Smooth muscle cell (in vitro differentiated cells): ENCODE data around the gene FAM50A. TPM values are rescaled to one million over a fixed set of nuclear protein-coding genes. Genes with fewer than 3 reads are reported as not detected.

Experiments
- DNase-seq: peaks from one replicate; lab custom pipeline; 2025; ENCODE audit not compliant: unreplicated experiment; lab: John Stamatoyannopoulos, UW
- H2AFZ ChIP-seq: fragments of 200-600 bp; sonication (generic); 2 replicates; pipeline ENCODE4 v1.6.0; 2016; ENCODE audit warnings: antibody characterized with exemption, low read depth, mild to moderate bottlenecking
- H3F3A ChIP-seq: fragments of 200-600 bp; sonication (generic); 2 replicates; pipeline ENCODE4 v1.6.0; 2017; ENCODE audit warnings: antibody characterized with exemption, low read depth
- H3K27ac ChIP-seq: fragments of 200-600 bp; sonication (generic); 2 replicates; pipeline ENCODE4 v1.5.1; 2016; ENCODE audit warnings: low read depth, mild to moderate bottlenecking
- H3K27me3 ChIP-seq: fragments of 200-600 bp; sonication (generic); 2 replicates; pipeline ENCODE4 v1.6.1; 2016; ENCODE audit warnings: low read depth, mild to moderate bottlenecking
- H3K36me3 ChIP-seq: fragments of 200-600 bp; sonication (generic); 2 replicates; pipeline ENCODE4 v1.5.1; 2016; ENCODE audit warnings: low read depth
- H3K4me1 ChIP-seq: fragments of 200-600 bp; sonication (generic); 2 replicates; pipeline ENCODE4 v1.5.1; 2016; ENCODE audit warnings: low read depth
- H3K4me2 ChIP-seq: fragments of 200-600 bp; sonication (generic); 2 replicates; pipeline ENCODE4 v1.6.0; 2016; ENCODE audit warnings: mild to moderate bottlenecking
- H3K4me3 ChIP-seq: fragments of 200-600 bp; sonication (generic); 2 replicates; pipeline ENCODE4 v1.5.1; 2016; ENCODE audit warnings: mild to moderate bottlenecking
- H3K79me2 ChIP-seq: fragments of 200-600 bp; sonication (generic); 2 replicates; pipeline ENCODE4 v1.6.0; 2016; ENCODE audit warnings: low read depth, mild to moderate bottlenecking
- H3K9ac ChIP-seq: fragments of 200-600 bp; sonication (generic); 2 replicates; pipeline ENCODE4 v1.6.0; 2016; ENCODE audit warnings: low read depth
- H3K9me3 ChIP-seq: fragments of 200-600 bp; sonication (generic); replicated peaks from 2 replicates; pipeline ENCODE4 v1.5.1; 2016; ENCODE audit warnings: low read depth
- H4K20me1 ChIP-seq: fragments of 200-600 bp; sonication (generic); 2 replicates; pipeline ENCODE4 v1.6.0; 2016; ENCODE audit warnings: low read depth
- WGBS: methylation state at CpG from one replicate; pipeline ENCODE4 v1.1.7; 2016; ENCODE audit warnings: low lambda C conversion rate; 5-methylcytosine and 5-hydroxymethylcytosine counted together
- polyA plus RNA-seq: library from polyadenylated mRNA; unstranded; fragments of >200 nt; fragmentation: Nextera tagmentation; extraction: Ambion mirVana; gene quantifications from 2 replicates; pipeline ENCODE4 v1.2.1, GENCODE V29; 2016
- total RNA-seq: library from RNA; depleted of rRNA; stranded (reverse); fragments of >200 nt; gene quantifications from 2 replicates; pipeline ENCODE4 v1.2.3, GENCODE V29; 2014
- TF ChIP-seq, protein P1 (sequence below): fragments of 200-600 bp; sonication (generic); IDR thresholded peaks from 2 replicates; pipeline ENCODE4 v1.5.1; 2017; ENCODE audit warnings: borderline replicate concordance, mild to moderate bottlenecking, antibody characterized with exemption; ENCODE audit not compliant: insufficient read depth, poor library complexity, severe bottlenecking

The FAM50A gene
- total and polyA plus RNA-seq, 2 experiments from 2014 or later, result 46.0 to 183 TPM

DNA sequence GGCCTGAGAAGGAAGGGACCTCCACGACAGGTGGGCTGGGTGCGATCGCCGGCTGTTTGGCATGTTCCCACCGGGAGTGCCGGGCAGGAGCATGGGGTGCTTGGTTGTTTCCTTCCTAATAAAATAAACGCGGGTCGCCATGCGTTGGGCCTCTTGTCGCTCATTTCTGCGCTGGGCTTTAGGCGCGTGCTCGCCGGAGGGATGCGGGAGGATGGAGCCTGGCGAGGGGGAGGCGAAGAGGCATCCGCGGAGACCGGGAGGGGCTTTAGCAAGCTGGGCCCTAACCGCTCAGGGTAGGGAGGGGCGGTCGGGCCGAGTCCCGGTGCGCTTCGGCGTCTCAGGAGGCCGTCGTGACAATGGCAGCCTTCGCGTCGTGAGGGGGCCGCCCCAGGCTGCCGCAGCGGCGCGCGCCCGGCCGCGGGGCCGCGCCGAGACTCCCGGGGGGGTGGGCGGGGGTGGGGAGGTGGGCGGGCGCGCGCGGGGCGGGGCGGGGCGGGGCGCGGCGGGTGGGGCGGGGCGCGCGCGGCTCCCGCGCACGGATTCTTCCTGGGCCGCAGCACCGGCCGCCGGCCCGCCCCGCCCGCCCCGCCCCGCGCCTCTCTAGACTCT, 7.5 kb upstream of the FAM50A start:
- Histone ChIP-seq H2AFZ (no peak overlapping the region), H3K79me2 (peaks cover 40% of the 10 kb centered on the region), H3K36me3 (no peaks in the 10 kb centered on the region), H3K4me1 (peaks cover 4% of the 10 kb centered on the region), H3K4me2 (peak overlapping the region; percentile 84), H4K20me1 (peaks cover 26% of the 10 kb centered on the region), H3F3A (no peaks in the 10 kb centered on the region), H3K9me3 (no peaks in the 10 kb centered on the region), H3K27ac (peak overlapping the region; percentile 82), H3K27me3 (no peaks in the 10 kb centered on the region), H3K9ac (peak overlapping the region; percentile 85), H3K4me3 (peak overlapping the region; percentile 56)
- DNase-seq, result no peak
- 50% methylated on average over 30 of the region's 78 CpGs for WGBS
- TF ChIP-seq, protein P1, sequence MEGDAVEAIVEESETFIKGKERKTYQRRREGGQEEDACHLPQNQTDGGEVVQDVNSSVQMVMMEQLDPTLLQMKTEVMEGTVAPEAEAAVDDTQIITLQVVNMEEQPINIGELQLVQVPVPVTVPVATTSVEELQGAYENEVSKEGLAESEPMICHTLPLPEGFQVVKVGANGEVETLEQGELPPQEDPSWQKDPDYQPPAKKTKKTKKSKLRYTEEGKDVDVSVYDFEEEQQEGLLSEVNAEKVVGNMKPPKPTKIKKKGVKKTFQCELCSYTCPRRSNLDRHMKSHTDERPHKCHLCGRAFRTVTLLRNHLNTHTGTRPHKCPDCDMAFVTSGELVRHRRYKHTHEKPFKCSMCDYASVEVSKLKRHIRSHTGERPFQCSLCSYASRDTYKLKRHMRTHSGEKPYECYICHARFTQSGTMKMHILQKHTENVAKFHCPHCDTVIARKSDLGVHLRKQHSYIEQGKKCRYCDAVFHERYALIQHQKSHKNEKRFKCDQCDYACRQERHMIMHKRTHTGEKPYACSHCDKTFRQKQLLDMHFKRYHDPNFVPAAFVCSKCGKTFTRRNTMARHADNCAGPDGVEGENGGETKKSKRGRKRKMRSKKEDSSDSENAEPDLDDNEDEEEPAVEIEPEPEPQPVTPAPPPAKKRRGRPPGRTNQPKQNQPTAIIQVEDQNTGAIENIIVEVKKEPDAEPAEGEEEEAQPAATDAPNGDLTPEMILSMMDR, result no peak

DNA sequence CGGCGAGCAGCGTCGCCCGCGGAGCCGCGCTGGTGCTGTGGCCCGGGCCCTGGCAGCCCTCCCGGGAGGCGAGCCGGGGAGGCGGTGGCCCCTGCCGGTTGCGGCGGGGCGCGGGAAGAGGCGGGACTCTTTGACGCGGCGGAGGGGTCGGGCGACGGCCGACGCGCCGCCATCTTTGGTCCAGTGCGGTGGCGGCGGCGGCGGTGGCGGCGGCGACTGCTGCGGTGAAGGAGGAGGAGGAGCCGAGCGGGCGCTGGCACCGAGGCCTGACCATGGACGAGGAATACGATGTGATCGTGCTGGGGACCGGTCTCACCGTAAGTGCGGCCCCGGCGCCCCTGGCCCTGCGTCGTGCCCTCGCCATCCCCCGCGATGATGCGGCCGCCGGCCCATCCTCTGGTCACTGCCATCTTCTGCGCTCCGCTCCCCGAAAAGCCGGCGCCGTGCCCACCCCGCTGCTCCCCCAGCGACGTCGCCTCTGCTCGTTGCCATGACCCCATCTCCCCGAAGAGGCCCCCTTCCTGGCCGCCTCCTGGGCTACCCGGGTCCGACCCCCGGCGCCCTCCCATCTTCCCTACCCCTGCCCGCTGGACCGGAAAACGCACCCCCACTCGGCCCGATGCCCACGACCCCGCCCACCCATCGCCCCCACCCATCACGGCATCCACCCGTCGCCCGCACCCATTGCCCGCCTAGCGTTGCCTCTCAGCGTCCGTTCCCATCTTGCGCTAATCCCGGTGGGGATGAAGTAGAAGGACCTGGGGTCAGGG, 6.8 kb upstream of the FAM50A start, which contains the start of gene GDI1:
GDI1 (plus strand) TSS at position 172 of the 770 bp plus-strand sequence; CDS start at position 273, 101 bp downstream.
- peak within 1 kb of the TSS; percentile 85 for H3K9ac ChIP-seq
- DNase-seq, result no peak
- H3F3A ChIP-seq, result no peaks in the 10 kb centered on the region
- no peaks in the 10 kb centered on the region for H3K27me3 ChIP-seq
- H3K27ac ChIP-seq, result peak within 1 kb of the TSS; percentile 82
- H3K79me2 ChIP-seq, result peaks cover 40% of the 10 kb centered on the region
- no peaks in the 10 kb centered on the region for H3K9me3 ChIP-seq
- peak within 1 kb of the TSS; percentile 56 for H3K4me3 ChIP-seq
- 40% methylated on average over 22 of the region's 93 CpGs for WGBS
- TF ChIP-seq, protein P1, result no peak
- peak within 1 kb of the TSS; percentile 84 for H3K4me2 ChIP-seq
- peaks cover 4% of the 10 kb centered on the region for H3K4me1 ChIP-seq
- no peaks in the 10 kb centered on the region for H3K36me3 ChIP-seq
- H4K20me1 ChIP-seq, result peaks cover 26% of the 10 kb centered on the region
- H2AFZ ChIP-seq, result no peak within 1 kb of the TSS

DNA sequence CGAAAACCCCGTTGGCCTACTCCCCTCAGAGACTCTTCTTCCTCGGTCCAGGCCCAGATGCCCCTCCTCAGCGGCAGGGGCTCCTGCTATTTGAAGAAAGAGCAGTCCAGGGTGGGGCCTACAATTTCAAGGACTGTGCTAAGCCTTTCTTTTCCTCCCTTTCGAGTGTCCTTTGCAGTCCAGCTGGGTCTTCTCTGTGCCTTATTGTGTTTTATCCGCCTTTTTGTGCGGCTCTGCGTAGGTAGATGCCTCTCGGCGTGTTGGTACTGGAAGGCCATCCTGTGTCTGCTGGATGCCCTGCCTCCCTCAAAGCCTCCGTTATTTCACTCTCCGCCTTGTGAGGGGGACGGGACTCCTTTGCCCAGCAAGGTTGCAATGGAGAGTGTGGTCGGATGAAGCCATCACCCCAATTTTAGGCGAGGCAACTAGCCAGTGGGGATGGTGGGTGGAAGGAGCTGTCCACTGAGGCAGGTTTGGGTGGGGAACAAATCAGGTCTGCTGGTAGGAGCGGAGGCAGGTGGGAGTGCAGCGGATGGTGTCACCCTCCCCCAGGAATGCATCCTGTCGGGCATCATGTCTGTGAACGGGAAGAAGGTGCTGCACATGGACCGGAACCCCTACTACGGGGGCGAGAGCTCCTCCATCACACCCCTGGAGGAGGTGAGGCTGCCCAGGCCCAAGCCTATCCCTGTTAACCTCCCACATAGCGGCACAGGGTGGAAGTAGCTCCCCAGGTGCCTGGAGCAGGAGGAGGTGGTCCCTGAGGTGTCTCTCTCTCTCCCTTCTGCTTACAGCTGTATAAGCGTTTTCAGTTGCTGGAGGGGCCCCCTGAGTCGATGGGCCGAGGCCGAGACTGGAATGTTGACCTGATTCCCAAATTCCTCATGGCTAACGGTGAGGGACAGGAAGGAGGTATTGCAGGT, 5.7 kb upstream of the FAM50A start:
- Histone ChIP-seq H3K27me3 (no peaks in the 10 kb centered on the region), H2AFZ (no peak overlapping the region), H3K9me3 (no peaks in the 10 kb centered on the region), H3K4me3 (peak overlapping the region; percentile 56), H3K9ac (peak overlapping the region; percentile 85), H3F3A (no peaks in the 10 kb centered on the region), H3K79me2 (peaks cover 40% of the 10 kb centered on the region), H3K4me2 (peak overlapping the region; percentile 84), H3K36me3 (no peaks in the 10 kb centered on the region), H3K4me1 (peaks cover 4% of the 10 kb centered on the region), H3K27ac (no peak overlapping the region), H4K20me1 (peaks cover 26% of the 10 kb centered on the region)
- TF ChIP-seq, protein P1, result no peak
- DNase-seq, result no peak
- WGBS, result 69% methylated on average over 28 of the region's 28 CpGs
